Measurements from ENCODE around the gene OTUD5.
A peak's percentile ranks its signal among the peaks of the same experiment; 100 is the strongest.

Gene OTUD5

GRCh38 chrX:48913605-48914366, 43.6 kb downstream of the OTUD5 start:
- H3K9me3 Mint-ChIP-seq: no peaks in the 10 kb centered on the region
- H3K27me3 Mint-ChIP-seq: no peaks in the 10 kb centered on the region
- ATAC-seq (no peak), DNase-seq (no peak)
- H3K4me3 Mint-ChIP-seq: peak overlapping the region; percentile 91 to 92
- peak overlapping the region; percentile 89 to 97 for H3K27ac Mint-ChIP-seq
- peaks cover 62% of the 10 kb centered on the region for H3K4me1 Mint-ChIP-seq

GRCh38 chrX:48911412-48912182, 45.8 kb downstream of the OTUD5 start, which contains the start of gene SLC35A2:
SLC35A2 (minus strand) TSS chrX:48911646; CDS start chrX:48911636, 10 bp downstream.
- peak within 1 kb of the TSS; percentile 94 for H3K27ac Mint-ChIP-seq
- H3K4me3 Mint-ChIP-seq: peak within 1 kb of the TSS; percentile 91 to 92
- H3K9me3 Mint-ChIP-seq: no peaks in the 10 kb centered on the region
- peak; percentile 83 to 90 for DNase-seq
- H3K27me3 Mint-ChIP-seq: no peaks in the 10 kb centered on the region
- ATAC-seq: peak; percentile 76
- peaks cover 54% of the 10 kb centered on the region for H3K4me1 Mint-ChIP-seq

DNA sequence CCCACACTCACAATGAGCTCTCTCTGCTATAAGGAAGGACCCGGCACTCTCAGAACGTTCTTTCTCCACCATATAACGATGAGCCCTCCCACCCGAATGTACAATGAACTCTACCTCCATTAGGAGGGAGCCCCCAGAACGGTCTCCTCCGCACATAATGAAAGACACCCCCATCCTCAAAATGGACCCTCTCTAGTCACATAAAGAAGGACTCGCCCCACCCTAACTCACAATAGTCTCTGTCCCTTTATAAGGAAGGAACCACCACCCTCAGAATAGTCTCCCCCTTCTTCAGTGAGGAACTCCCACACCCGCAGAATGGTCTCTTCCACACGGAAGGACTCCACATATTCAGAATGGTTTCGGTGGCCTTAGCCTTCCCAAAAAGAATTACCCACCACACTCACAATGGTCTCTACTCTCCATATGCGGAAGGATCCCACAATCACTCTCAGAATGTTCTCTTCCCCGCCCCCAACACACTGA, 46.4 kb downstream of the OTUD5 start:
- H3K4me3 Mint-ChIP-seq: peak overlapping the region; percentile 91 to 92
- H3K27ac Mint-ChIP-seq: peak overlapping the region; percentile 94
- no peaks in the 10 kb centered on the region for H3K9me3 Mint-ChIP-seq
- ATAC-seq (peak; percentile 6), DNase-seq (no peak)
- no peaks in the 10 kb centered on the region for H3K27me3 Mint-ChIP-seq
- H3K4me1 Mint-ChIP-seq: peaks cover 54% of the 10 kb centered on the region

GRCh38 chrX:48909703-48910294, 47.6 kb downstream of the OTUD5 start:
- H3K4me1 Mint-ChIP-seq: peaks cover 46% of the 10 kb centered on the region
- DNase-seq (peak in 1 of 2 donors; percentile 28), ATAC-seq (peak; percentile 3)
- no peaks in the 10 kb centered on the region for H3K9me3 Mint-ChIP-seq
- H3K4me3 Mint-ChIP-seq: no peak overlapping the region
- no peaks in the 10 kb centered on the region for H3K27me3 Mint-ChIP-seq
- H3K27ac Mint-ChIP-seq: peak overlapping the region in 1 of 2 donors; percentile 94

- Mint-ChIP-seq H3K4me1 (peaks cover 34% of the 10 kb centered on the region), H3K4me3 (no peak overlapping the region), H3K27me3 (no peaks in the 10 kb centered on the region), H3K27ac (peak overlapping the region in 1 of 2 donors; percentile 27), H3K9me3 (no peaks in the 10 kb centered on the region)
- no peak for ATAC-seq
- no peak for DNase-seq
These were observed 48.8 kb downstream of the OTUD5 start for GRCh38 chrX:48908600-48908999.

GRCh38 chrX:48905090-48905790, 52.2 kb downstream of the OTUD5 start:
- ATAC-seq (no peak), DNase-seq (no peak)
- H3K4me3 Mint-ChIP-seq: no peak overlapping the region
- no peaks in the 10 kb centered on the region for H3K9me3 Mint-ChIP-seq
- H3K27ac Mint-ChIP-seq: peak overlapping the region in 1 of 2 donors; percentile 34
- peaks cover 13% of the 10 kb centered on the region for H3K4me1 Mint-ChIP-seq
- H3K27me3 Mint-ChIP-seq: no peaks in the 10 kb centered on the region

GRCh38 chrX:48904626-48905025, 52.8 kb downstream of the OTUD5 start:
- Mint-ChIP-seq H3K9me3 (no peaks in the 10 kb centered on the region), H3K4me3 (no peak overlapping the region)

GRCh38 chrX:48904180-48904579, 53.2 kb downstream of the OTUD5 start:
- no peak for ATAC-seq
- H3K27me3 Mint-ChIP-seq: no peaks in the 10 kb centered on the region
- peak overlapping the region; percentile 25 to 93 for H3K27ac Mint-ChIP-seq
- no peak for DNase-seq
- H3K9me3 Mint-ChIP-seq: no peaks in the 10 kb centered on the region
- H3K4me3 Mint-ChIP-seq: no peak overlapping the region
- peaks cover 12% of the 10 kb centered on the region for H3K4me1 Mint-ChIP-seq

More at GRCh38 chrX:48904626-48905025, 52.8 kb downstream of the OTUD5 start:
- no peaks in the 10 kb centered on the region for H3K27me3 Mint-ChIP-seq
- H3K4me1 Mint-ChIP-seq: peaks cover 12% of the 10 kb centered on the region
- peak overlapping the region in 1 of 2 donors; percentile 93 for H3K27ac Mint-ChIP-seq
- ATAC-seq (no peak), DNase-seq (no peak)

DNA sequence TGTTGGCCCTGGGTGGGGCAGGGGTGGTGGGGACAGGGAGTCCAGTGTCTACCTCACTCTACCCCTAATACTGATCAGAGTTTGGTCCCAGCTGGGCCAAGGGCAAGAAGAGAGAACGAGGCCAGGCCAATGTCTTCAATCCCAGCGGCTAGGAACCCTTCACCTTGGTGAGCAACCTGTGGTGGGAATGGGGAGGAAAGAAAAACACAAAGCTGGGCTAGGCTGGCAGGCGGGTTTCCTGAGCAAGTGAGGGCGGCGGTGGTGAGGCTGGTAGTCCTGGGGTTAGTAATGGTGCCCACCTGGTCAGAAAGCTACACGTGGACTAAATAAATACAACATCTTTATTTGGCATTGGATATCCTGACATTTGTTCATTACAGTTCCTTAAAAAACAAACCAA, 54.1 kb downstream of the OTUD5 start:
- ATAC-seq: no peak
- Mint-ChIP-seq H3K27me3 (no peaks in the 10 kb centered on the region), H3K27ac (peak overlapping the region in 1 of 2 donors; percentile 40)

GRCh38 chrX:48902776-48903175, 54.6 kb downstream of the OTUD5 start:
- H3K4me1 Mint-ChIP-seq: peaks cover 16% of the 10 kb centered on the region
- no peak for ATAC-seq
- no peaks in the 10 kb centered on the region for H3K9me3 Mint-ChIP-seq
- no peak overlapping the region for H3K27ac Mint-ChIP-seq
- no peaks in the 10 kb centered on the region for H3K27me3 Mint-ChIP-seq
- no peak for DNase-seq
- no peak overlapping the region for H3K4me3 Mint-ChIP-seq

More for the DNA sequence above, 54.1 kb downstream of the OTUD5 start:
- Mint-ChIP-seq H3K4me3 (no peak overlapping the region), H3K9me3 (no peaks in the 10 kb centered on the region), H3K4me1 (peaks cover 15% of the 10 kb centered on the region)
- DNase-seq: no peak

- H3K4me3 Mint-ChIP-seq: peak overlapping the region in 1 of 2 donors; percentile 22
- H3K27ac Mint-ChIP-seq: peak overlapping the region in 1 of 2 donors; percentile 65
- DNase-seq (no peak), ATAC-seq (no peak)
- no peaks in the 10 kb centered on the region for H3K9me3 Mint-ChIP-seq
- peaks cover 16% of the 10 kb centered on the region for H3K4me1 Mint-ChIP-seq
- no peaks in the 10 kb centered on the region for H3K27me3 Mint-ChIP-seq
These were observed 55.3 kb downstream of the OTUD5 start for GRCh38 chrX:48902135-48902534.

GRCh38 chrX:48901069-48901468, 56.3 kb downstream of the OTUD5 start:
- peak overlapping the region in 1 of 2 donors; percentile 67 for H3K27ac Mint-ChIP-seq
- no peak for ATAC-seq
- no peaks in the 10 kb centered on the region for H3K27me3 Mint-ChIP-seq
- no peaks in the 10 kb centered on the region for H3K9me3 Mint-ChIP-seq
- H3K4me3 Mint-ChIP-seq: no peak overlapping the region
- no peak for DNase-seq
- peaks cover 22% of the 10 kb centered on the region for H3K4me1 Mint-ChIP-seq

- no peak for ATAC-seq
- Mint-ChIP-seq H3K4me3 (peak overlapping the region; percentile 15 to 52), H3K9me3 (no peaks in the 10 kb centered on the region), H3K27ac (no peak overlapping the region), H3K27me3 (no peaks in the 10 kb centered on the region), H3K4me1 (peaks cover 30% of the 10 kb centered on the region)
- DNase-seq: no peak
These were observed 58.4 kb downstream of the OTUD5 start for GRCh38 chrX:48899078-48899410.

- Mint-ChIP-seq H3K9me3 (no peaks in the 10 kb centered on the region), H3K27me3 (no peaks in the 10 kb centered on the region), H3K27ac (peak within 1 kb of the TSS; percentile 93 to 97), H3K4me1 (peaks cover 39% of the 10 kb centered on the region), H3K4me3 (peak within 1 kb of the TSS; percentile 81 to 95)
- DNase-seq (peak; percentile 82 to 92), ATAC-seq (peak; percentile 95)
These were observed 59.6 kb downstream of the OTUD5 start, which contains the start of the genes PQBP1 and TIMM17B for GRCh38 chrX:48897625-48898306. PQBP1 (plus strand) TSS chrX:48897930; CDS start chrX:48898510, 580 bp downstream. TIMM17B (minus strand) TSS chrX:48897768; CDS start chrX:48897749, 19 bp downstream.
